CD4-positive, CD25-positive, alpha-beta regulatory T cell (primary cell): ENCODE data around the gene CEBPZOS. TPM values are rescaled to one million over a fixed set of nuclear protein-coding genes. Genes with fewer than 3 reads are reported as not detected.

Experiments
- ATAC-seq, 2 donors: fragments of 150-1000 bp; cut with Tn5 transposase; one replicate each; pipeline ENCODE4 v1.10.0; 2021; ENCODE audit warnings: low read depth in 2 of 2, moderate number of reproducible peaks in 2 of 2, moderate library complexity in 1 of 2
- DNase-seq, 3 donors: peaks; one replicate each; pipeline versions ENCODE4 v3.0.0 to v3.0.0-alpha.2; 2012 to 2022; ENCODE audit warnings: mixed read lengths in 1 of 3
- H3K27ac ChIP-seq: one replicate; pipeline ENCODE4 v1.7.0; 2013; ENCODE audit warnings: mild to moderate bottlenecking, low read length; ENCODE audit not compliant: insufficient read depth, poor library complexity, severe bottlenecking
- H3K27me3 ChIP-seq: one replicate; pipeline ENCODE4 v1.7.0; 2013; ENCODE audit warnings: low read length; ENCODE audit not compliant: control insufficient read depth, insufficient read depth
- H3K36me3 ChIP-seq: one replicate; pipeline ENCODE4 v1.7.0; 2013; ENCODE audit warnings: mild to moderate bottlenecking, low read length, moderate library complexity; ENCODE audit not compliant: control insufficient read depth, insufficient read depth
- H3K4me1 ChIP-seq: 2 replicates; pipeline ENCODE4 v1.7.0; 2013; ENCODE audit warnings: mild to moderate bottlenecking, low read length; ENCODE audit not compliant: insufficient read depth, control insufficient read depth, poor library complexity, severe bottlenecking
- H3K4me3 ChIP-seq: one replicate; pipeline ENCODE4 v1.7.0; 2013; ENCODE audit warnings: low read depth, mild to moderate bottlenecking, low read length, moderate library complexity
- H3K9me3 ChIP-seq, 2 experiments: 1 replicate in 1 of 2; 2 replicates in 1 of 2; pipeline ENCODE4 v1.7.0; 2013; ENCODE audit warnings: low read length in 2 of 2, mild to moderate bottlenecking in 1 of 2, moderate library complexity in 1 of 2; ENCODE audit not compliant: control insufficient read depth in 2 of 2
- H3K27ac Mint-ChIP-seq, 3 donors: one replicate each; pipeline ENCODE4 v1.8.0; 2020 to 2022; ENCODE audit warnings: mild to moderate bottlenecking in 3 of 3, mixed read lengths in 3 of 3, moderate library complexity in 2 of 3
- H3K27me3 Mint-ChIP-seq: one replicate; pipeline ENCODE4 v1.8.0; 2022; ENCODE audit warnings: mild to moderate bottlenecking, mixed read lengths
- H3K36me3 Mint-ChIP-seq: one replicate; pipeline ENCODE4 v1.8.0; 2020; ENCODE audit warnings: mixed read lengths
- H3K4me1 Mint-ChIP-seq, 4 donors: one replicate each; pipeline ENCODE4 v1.8.0; 2020 to 2022; ENCODE audit warnings: mixed read lengths in 4 of 4, mild to moderate bottlenecking in 1 of 4
- H3K4me3 Mint-ChIP-seq, 4 donors: one replicate each; pipeline ENCODE4 v1.8.0; 2020 to 2022; ENCODE audit warnings: mild to moderate bottlenecking in 4 of 4, mixed read lengths in 4 of 4, moderate library complexity in 3 of 4
- H3K9me3 Mint-ChIP-seq, 7 donors: one replicate each; pipeline ENCODE4 v1.8.0; 2020 to 2022; ENCODE audit warnings: mixed read lengths in 7 of 7, mild to moderate bottlenecking in 3 of 7, moderate library complexity in 2 of 7
- polyA plus RNA-seq, 4 donors: library from polyadenylated mRNA; unstranded; fragments of 300-500 nt; fragmentation: Illumina TruSeq; gene quantifications; one replicate each; pipeline ENCODE4 v1.2.3, GENCODE V29; 2021
- total RNA-seq: library from RNA; stranded (reverse); gene quantifications from one replicate; pipeline ENCODE4 v1.2.3, GENCODE V29; 2022

Gene CEBPZOS
- total and polyA plus RNA-seq, 5 donors from 2014 or later = 24.8 to 37.7 (median 33.1) TPM

- Histone ChIP-seq H3K4me3 (peak overlapping the region; percentile 42), H3K9me3 (no peaks in the 10 kb centered on the region), H3K27ac (peak overlapping the region; percentile 72), H3K4me1 (peaks cover 9% of the 10 kb centered on the region), H3K36me3 (peaks cover 74% of the 10 kb centered on the region), H3K27me3 (no peaks in the 10 kb centered on the region)
- H3K4me3 Mint-ChIP-seq = peak overlapping the region in 1 of 4 donors; percentile 9
- DNase-seq (peak in 2 of 3 donors; percentile 22 to 44), ATAC-seq (peak; percentile 56 to 63)
- H3K36me3 Mint-ChIP-seq = peaks cover 55% of the 10 kb centered on the region
- H3K4me1 Mint-ChIP-seq = peaks cover 15 to 37% (median 20%) of the 10 kb centered on the region in 4 donors
- H3K9me3 Mint-ChIP-seq = peaks cover 0 to 3% (median 0%) of the 10 kb centered on the region in 7 donors
- peak overlapping the region; percentile 39 to 90 (median 66) for H3K27ac Mint-ChIP-seq
- H3K27me3 Mint-ChIP-seq = no peaks in the 10 kb centered on the region
These were observed 47.7 kb downstream of the CEBPZOS start for GRCh38 chr2:37244017-37244416.

GRCh38 chr2:37244755-37245154, 48.5 kb downstream of the CEBPZOS start:
- Histone ChIP-seq H3K9me3 (no peaks in the 10 kb centered on the region), H3K4me3 (no peak overlapping the region), H3K27me3 (no peaks in the 10 kb centered on the region), H3K36me3 (peaks cover 71% of the 10 kb centered on the region), H3K27ac (peak overlapping the region; percentile 72), H3K4me1 (peaks cover 9% of the 10 kb centered on the region)
- no peak for ATAC-seq
- no peak for DNase-seq
- Mint-ChIP-seq H3K4me1 (peaks cover 15 to 37% (median 20%) of the 10 kb centered on the region in 4 donors), H3K4me3 (no peak overlapping the region), H3K9me3 (peaks cover 0 to 3% (median 0%) of the 10 kb centered on the region in 7 donors), H3K27me3 (no peaks in the 10 kb centered on the region), H3K36me3 (peaks cover 62% of the 10 kb centered on the region), H3K27ac (peak overlapping the region in 1 of 3 donors; percentile 90)

GRCh38 chr2:37246205-37246604, 49.9 kb downstream of the CEBPZOS start:
- peaks cover 15 to 31% (median 20%) of the 10 kb centered on the region in 4 donors for H3K4me1 Mint-ChIP-seq
- no peak overlapping the region for H3K4me3 Mint-ChIP-seq
- ATAC-seq (no peak), DNase-seq (no peak)
- H3K4me3 ChIP-seq = no peak overlapping the region
- no peaks in the 10 kb centered on the region for H3K9me3 ChIP-seq
- H3K36me3 Mint-ChIP-seq = peaks cover 59% of the 10 kb centered on the region
- no peak overlapping the region for H3K27ac ChIP-seq
- H3K27me3 ChIP-seq = no peaks in the 10 kb centered on the region
- H3K27me3 Mint-ChIP-seq = no peaks in the 10 kb centered on the region
- peaks cover 0 to 3% (median 0%) of the 10 kb centered on the region in 7 donors for H3K9me3 Mint-ChIP-seq
- peaks cover 9% of the 10 kb centered on the region for H3K4me1 ChIP-seq
- H3K27ac Mint-ChIP-seq = no peak overlapping the region
- H3K36me3 ChIP-seq = peaks cover 70% of the 10 kb centered on the region

- H3K4me1 ChIP-seq = no peaks in the 10 kb centered on the region
- H3K4me3 Mint-ChIP-seq = no peak overlapping the region
- H3K9me3 ChIP-seq = no peaks in the 10 kb centered on the region
- H3K27ac ChIP-seq = no peak overlapping the region
- H3K27me3 Mint-ChIP-seq = no peaks in the 10 kb centered on the region
- no peaks in the 10 kb centered on the region for H3K27me3 ChIP-seq
- peaks cover 49% of the 10 kb centered on the region for H3K36me3 Mint-ChIP-seq
- no peak for DNase-seq
- no peak for ATAC-seq
- H3K9me3 Mint-ChIP-seq = no peaks in the 10 kb centered on the region
- H3K4me3 ChIP-seq = no peak overlapping the region
- H3K36me3 ChIP-seq = peaks cover 72% of the 10 kb centered on the region
- peaks cover 0 to 10% (median 3%) of the 10 kb centered on the region in 4 donors for H3K4me1 Mint-ChIP-seq
- peak overlapping the region in 1 of 3 donors; percentile 64 for H3K27ac Mint-ChIP-seq
These were observed 54.8 kb downstream of the CEBPZOS start for GRCh38 chr2:37250869-37251740.

Other genes starting within 250 kb of the CEBPZOS start
- 34.8 TPM for gene STRN, start 230.0 kb upstream of the CEBPZOS start, total RNA-seq
- gene STRN, start 230.0 kb upstream of the CEBPZOS start, polyA plus RNA-seq = 10 to 100 TPM; 12.3 to 16.4 (median 12.3) TPM
- 49.1 TPM for gene HEATR5B, start 112.1 kb upstream of the CEBPZOS start, total RNA-seq
- gene HEATR5B, start 112.1 kb upstream of the CEBPZOS start, polyA plus RNA-seq = 10 to 100 TPM in 2 of 4 donors, 1 to 10 TPM in 2; 7.4 to 13.6 (median 9.8) TPM
- 10.5 TPM for gene GPATCH11, start 112.0 kb upstream of the CEBPZOS start, total RNA-seq
- 10 to 100 TPM in 2 of 4 donors, 1 to 10 TPM in 2; 9.6 to 11.3 (median 10.2) TPM for gene GPATCH11, start 112.0 kb upstream of the CEBPZOS start, polyA plus RNA-seq
- 40.9 TPM for gene EIF2AK2, start 39.5 kb upstream of the CEBPZOS start, total RNA-seq
- 10 to 100 TPM; 20.5 to 23.4 (median 22.4) TPM for gene EIF2AK2, start 39.5 kb upstream of the CEBPZOS start, polyA plus RNA-seq
- gene SULT6B1, start 7.8 kb upstream of the CEBPZOS start, total RNA-seq = not detected
- not detected for gene SULT6B1, start 7.8 kb upstream of the CEBPZOS start, polyA plus RNA-seq
- 64.2 TPM for gene CEBPZ, start 35.1 kb downstream of the CEBPZOS start, total RNA-seq
- gene CEBPZ, start 35.1 kb downstream of the CEBPZOS start, polyA plus RNA-seq = 10 to 100 TPM; 25.1 to 39.1 (median 31.8) TPM
- 26.5 TPM for gene NDUFAF7, start 35.2 kb downstream of the CEBPZOS start, total RNA-seq
- 1 to 10 TPM; 5.4 to 9.3 (median 6.8) TPM for gene NDUFAF7, start 35.2 kb downstream of the CEBPZOS start, polyA plus RNA-seq
- 19.7 TPM for gene PRKD3, start 128.3 kb downstream of the CEBPZOS start, total RNA-seq
- 10 to 100 TPM in 2 of 4 donors, 1 to 10 TPM in 2; 5.3 to 16.9 (median 12.2) TPM for gene PRKD3, start 128.3 kb downstream of the CEBPZOS start, polyA plus RNA-seq
- gene QPCT, start 148.1 kb downstream of the CEBPZOS start, total RNA-seq = not detected
- under 1 TPM in 2 of 4 donors, not detected in 2; 0.30 to 0.39 TPM for gene QPCT, start 148.1 kb downstream of the CEBPZOS start, polyA plus RNA-seq